AG09319 (cell line): Measurements from ENCODE around the gene PPP2CA.

ENCODE experiments used
- DNase-seq: peaks from one replicate; pipeline ENCODE4 v3.0.0-alpha.2; 2010; ENCODE audit warnings: low read depth; ENCODE audit errors: extremely low read depth
- TF ChIP-seq, protein P1 (sequence below): IDR thresholded peaks from 2 replicates; pipeline ENCODE4 v1.5.1; 2011; ENCODE audit warnings: low read depth, mild to moderate bottlenecking, inconsistent platforms, low read length, moderate library complexity

Gene PPP2CA

DNA sequence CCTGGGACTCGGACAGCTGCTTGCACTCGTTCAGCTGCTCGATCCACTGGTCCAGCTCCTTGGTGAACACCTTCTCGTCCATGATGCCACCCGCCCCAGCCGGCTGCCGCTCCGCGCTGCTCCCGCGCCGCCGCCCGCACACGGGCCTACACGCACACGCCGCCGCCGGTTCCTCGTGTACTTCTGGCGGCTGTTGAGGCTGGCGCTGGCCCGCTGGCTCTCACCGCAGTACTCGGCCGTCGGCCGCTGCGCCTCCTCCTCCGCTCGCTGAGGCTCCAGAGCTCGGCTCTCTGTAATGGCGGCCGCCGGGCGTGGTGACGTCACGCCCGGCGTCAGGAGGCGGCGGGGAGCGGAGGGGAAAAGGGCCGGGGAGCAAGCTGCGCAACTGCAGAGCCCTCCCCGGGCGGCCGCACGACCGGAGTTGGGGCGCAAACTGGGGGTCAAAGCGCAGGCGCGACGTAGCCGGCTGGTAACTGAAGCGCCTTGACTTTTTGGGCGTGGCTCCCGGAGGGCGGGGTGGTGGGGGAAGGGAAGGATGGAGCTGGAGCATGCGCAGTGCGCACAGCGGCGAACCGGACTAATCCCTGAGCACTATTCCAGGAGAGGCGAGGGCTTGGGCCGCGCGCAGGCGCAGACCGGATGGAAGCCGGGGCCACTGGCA lies at the start of gene PPP2CA:
PPP2CA (minus strand) TSS at position 294 of the 661 bp plus-strand sequence; CDS start at position 82, 212 bp downstream.
- DNase-seq, result peak; percentile 98
- TF ChIP-seq, protein P1, sequence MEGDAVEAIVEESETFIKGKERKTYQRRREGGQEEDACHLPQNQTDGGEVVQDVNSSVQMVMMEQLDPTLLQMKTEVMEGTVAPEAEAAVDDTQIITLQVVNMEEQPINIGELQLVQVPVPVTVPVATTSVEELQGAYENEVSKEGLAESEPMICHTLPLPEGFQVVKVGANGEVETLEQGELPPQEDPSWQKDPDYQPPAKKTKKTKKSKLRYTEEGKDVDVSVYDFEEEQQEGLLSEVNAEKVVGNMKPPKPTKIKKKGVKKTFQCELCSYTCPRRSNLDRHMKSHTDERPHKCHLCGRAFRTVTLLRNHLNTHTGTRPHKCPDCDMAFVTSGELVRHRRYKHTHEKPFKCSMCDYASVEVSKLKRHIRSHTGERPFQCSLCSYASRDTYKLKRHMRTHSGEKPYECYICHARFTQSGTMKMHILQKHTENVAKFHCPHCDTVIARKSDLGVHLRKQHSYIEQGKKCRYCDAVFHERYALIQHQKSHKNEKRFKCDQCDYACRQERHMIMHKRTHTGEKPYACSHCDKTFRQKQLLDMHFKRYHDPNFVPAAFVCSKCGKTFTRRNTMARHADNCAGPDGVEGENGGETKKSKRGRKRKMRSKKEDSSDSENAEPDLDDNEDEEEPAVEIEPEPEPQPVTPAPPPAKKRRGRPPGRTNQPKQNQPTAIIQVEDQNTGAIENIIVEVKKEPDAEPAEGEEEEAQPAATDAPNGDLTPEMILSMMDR, result no peak

DNA sequence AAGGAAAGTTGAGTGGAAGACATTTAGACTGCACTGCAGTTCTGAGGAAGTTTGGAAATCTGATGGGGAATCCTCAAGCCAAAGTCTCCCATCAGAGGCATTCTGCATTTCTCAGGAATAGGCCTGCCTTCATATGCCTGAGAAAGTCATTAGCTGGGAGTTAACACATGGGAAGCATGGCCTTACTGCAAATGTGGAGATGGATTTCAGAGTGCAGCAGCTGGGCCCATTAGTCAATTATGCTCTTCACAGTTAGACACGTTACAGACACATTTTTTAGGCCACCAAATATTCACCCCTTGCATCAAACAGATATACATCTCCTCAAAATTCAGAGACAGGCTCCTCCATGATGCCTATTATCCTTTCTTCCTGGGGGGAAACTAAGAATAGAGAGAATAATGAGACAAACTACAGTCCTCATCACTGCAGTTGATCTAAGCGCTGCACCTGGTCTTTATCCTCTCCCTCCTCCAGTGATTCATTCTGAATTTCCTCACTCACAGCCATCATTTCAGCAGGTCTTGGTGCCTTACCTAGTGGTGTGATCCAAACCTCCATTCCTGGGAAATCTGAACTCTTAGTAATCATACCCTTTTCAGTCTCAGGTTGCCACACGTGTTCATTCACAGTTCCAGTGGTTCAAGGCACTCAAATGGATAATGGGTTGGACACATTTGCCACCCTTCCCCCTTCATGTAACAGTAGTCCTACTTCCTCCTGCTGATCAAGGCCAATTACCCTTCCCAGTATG lies 47.9 kb upstream of the PPP2CA start:
- DNase-seq, result no peak
- TF ChIP-seq, protein P1, result no peak

DNA sequence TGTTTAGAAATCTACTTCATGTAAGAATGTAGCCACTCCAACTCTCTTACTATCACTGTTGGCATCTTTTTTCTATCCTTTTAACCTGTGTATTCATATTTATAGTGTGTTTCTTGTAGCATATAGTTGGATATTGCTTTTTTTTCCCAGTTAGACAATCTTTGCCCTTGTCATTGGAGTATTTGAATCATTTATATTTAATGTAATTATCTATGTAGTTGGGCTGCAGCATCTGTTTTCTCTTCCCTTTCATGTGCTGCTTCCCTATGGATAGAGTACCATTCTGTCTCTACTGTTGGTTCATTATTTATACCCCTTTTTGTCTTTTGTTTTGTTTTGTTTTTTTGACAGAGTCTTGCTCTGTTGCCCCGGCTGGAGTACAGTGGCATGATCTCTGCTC lies 45.2 kb upstream of the PPP2CA start:
- TF ChIP-seq, protein P1, result no peak
- no peak for DNase-seq

DNA sequence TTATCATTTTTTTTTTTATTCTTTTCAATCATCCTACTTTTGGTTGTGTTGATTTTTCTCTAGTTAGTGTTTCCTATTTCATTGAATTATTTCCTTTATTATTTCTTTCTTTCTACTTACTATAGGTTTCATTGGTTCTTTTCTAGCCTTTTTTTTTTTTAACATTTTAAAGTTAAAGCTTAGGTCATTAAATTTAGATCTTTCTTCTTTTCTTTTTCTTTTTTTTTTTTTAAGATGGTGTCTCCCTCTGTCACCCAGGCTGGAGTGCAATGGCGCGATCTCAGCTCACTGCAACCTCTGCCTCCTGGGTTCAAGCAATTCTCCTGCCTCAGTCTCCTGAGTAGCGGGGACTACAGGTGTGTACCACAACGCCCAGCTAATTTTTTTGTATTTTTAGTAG lies 43.0 kb upstream of the PPP2CA start:
- TF ChIP-seq, protein P1, result no peak
- no peak for DNase-seq

DNA sequence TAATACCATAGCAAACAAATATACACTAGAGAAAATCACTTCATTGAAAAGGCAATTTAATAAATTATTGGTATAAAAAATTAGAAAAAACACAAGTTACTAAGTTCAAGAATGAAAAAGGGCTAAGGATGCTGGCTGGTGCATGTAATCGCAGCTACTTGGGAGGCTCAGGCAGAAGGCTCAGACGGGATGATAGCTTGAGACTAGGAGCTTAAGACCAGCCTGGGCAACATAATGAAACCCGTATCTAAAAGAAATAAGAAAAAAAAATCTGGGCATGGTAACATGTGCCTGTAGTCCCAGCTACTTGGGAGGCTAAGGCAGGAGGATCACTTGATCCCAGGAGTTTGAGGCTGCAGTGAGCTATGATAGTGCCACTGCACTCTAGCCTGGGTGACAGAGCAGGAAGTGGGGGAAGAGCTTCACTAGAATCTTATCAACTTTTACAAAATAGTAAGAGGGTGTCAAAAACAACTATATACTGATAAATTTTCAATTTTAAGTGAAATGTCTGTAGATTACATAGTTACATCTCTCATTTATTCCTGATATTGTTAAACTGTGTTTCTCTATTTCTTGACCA lies 42.2 kb upstream of the PPP2CA start:
- TF ChIP-seq, protein P1, result no peak
- no peak for DNase-seq

DNA sequence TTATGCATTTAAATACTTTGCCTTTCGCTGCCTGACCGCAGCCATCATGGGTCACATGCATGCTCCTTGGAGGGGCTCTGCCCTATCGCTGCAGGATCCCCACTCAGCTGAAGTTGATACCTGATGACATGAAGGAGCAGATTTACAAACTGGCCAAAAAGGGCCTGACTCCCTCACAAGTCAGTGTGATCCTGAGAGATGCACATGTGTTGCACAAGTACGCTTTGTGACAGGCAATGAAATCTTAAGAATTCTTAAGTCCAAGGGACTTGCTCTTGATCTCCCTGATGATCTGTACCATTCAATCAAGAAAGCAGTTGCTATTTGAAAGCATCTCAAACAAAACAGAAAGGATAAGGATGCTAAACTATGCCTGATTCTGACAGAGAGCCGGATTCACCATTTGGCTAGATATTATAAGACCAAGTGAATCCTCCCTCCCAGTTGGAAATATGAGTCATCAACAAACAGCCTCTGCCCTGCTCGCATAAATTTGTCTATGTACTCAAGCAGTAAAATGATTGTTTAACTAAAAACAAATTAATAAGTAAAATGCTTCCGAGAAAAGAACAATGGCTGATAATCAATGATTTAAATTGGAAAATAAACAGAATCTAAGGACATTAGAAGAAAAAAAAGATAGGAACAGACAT lies 41.6 kb upstream of the PPP2CA start:
- TF ChIP-seq, protein P1, result no peak
- no peak for DNase-seq
